A549 (cell line): ENCODE measurements around the gene MS4A4E. TPM values are rescaled to one million over a fixed set of nuclear protein-coding genes. Genes with fewer than 3 reads are reported as not detected.
"Not testable (repeated sequence)": the region's sequence is repeated elsewhere in the genome, so short reads cannot be mapped to it uniquely, and the experiment has no call there.

Experiments used
- ATAC-seq, 2 experiments: fragments of 200-7000 bp in 1 of 2; fragments of >200 bp in 1 of 2; cut with Nextera tagmentation in 1 of 2; cut with Tn5 transposase in 1 of 2; 3 replicates each; pipeline versions ENCODE4 v1.8.0 to v1.9.1; 2018 to 2020; ENCODE audit warnings: mild to moderate bottlenecking in 1 of 2, moderate library complexity in 1 of 2
- CTCF ChIA-PET: fragments of 300-600 bp; sonication (Branson Sonifier 250); formaldehyde crosslinking; extraction: SDS; loops from one replicate; lab custom pipeline; 2021; ENCODE audit warnings: antibody characterized with exemption, inconsistent platforms; lab: Yijun Ruan, JAX
- POLR2A ChIA-PET: fragments of 350-600 bp; formaldehyde crosslinking; extraction: SDS; loops from one replicate; lab custom pipeline; 2021; ENCODE audit warnings: antibody characterized with exemption, inconsistent platforms; lab: Yijun Ruan, JAX
- DNase-seq, 2 experiments: peaks; one replicate each; pipeline versions ENCODE4 v3.0.0 to v3.0.0-alpha.2; 2011 to 2016; ENCODE audit warnings: low read depth in 1 of 2, low spot score in 1 of 2
- FAIRE-seq: peaks from 2 replicates; lab custom pipeline; 2011; peaks lifted over from hg19 to GRCh38; lab: Jason Lieb, UNC
- H3K27ac ChIP-seq, 2 experiments: fragments of >200 bp; sonication (Bioruptor Twin); formaldehyde crosslinking; 3 replicates each; pipeline ENCODE4 v1.5.1; 2016 to 2017
- H3K4me1 ChIP-seq: fragments of >200 bp; sonication (Bioruptor Twin); formaldehyde crosslinking; 3 replicates; pipeline ENCODE4 v1.6.1; 2016
- H3K4me2 ChIP-seq: fragments of >200 bp; sonication (Bioruptor Twin); formaldehyde crosslinking; 3 replicates; pipeline ENCODE4 v1.6.1; 2016
- H3K4me3 ChIP-seq: fragments of >200 bp; sonication (Bioruptor Twin); formaldehyde crosslinking; 3 replicates; pipeline ENCODE4 v1.5.1; 2016
- H3K9me3 ChIP-seq: fragments of >200 bp; sonication (Bioruptor Twin); formaldehyde crosslinking; 3 replicates; pipeline ENCODE4 v1.6.1; 2016
- BHLHE40 ChIP-seq: IDR thresholded peaks from 2 replicates; pipeline ENCODE4 v1.6.1; 2012; ENCODE audit warnings: low read depth, low read length, inconsistent platforms
- CBX8 ChIP-seq: fragments of 200-600 bp; sonication (generic); IDR thresholded peaks from 2 replicates; pipeline ENCODE4 v1.6.1; 2016
- CHD4 ChIP-seq: fragments of 200-600 bp; sonication (generic); IDR thresholded peaks from 2 replicates; pipeline ENCODE4 v1.6.1; 2016; ENCODE audit warnings: antibody characterized with exemption, mild to moderate bottlenecking, borderline replicate concordance
- EP300 ChIP-seq, 2 experiments: fragments of >200 bp; sonication (Bioruptor Twin); formaldehyde crosslinking; IDR thresholded peaks; 2 replicates in 1 of 2; 3 replicates in 1 of 2; pipeline ENCODE4 v1.6.1; 2016 to 2017
- ESRRA ChIP-seq: fragments of 150-350 bp; IDR thresholded peaks from 2 replicates; pipeline ENCODE4 v1.6.1; 2014; ENCODE audit warnings: mild to moderate bottlenecking, low read length, borderline replicate concordance
- GATA3 ChIP-seq: IDR thresholded peaks from 2 replicates; pipeline ENCODE4 v1.6.1; 2012; ENCODE audit warnings: borderline replicate concordance
- HDAC2 ChIP-seq: fragments of 200-600 bp; sonication (generic); IDR thresholded peaks from 2 replicates; pipeline ENCODE4 v1.6.1; 2016
- HES2 ChIP-seq: fragments of >200 bp; sonication (Bioruptor Twin); formaldehyde crosslinking; IDR thresholded peaks from 2 replicates; pipeline ENCODE4 v1.6.1; 2016
- HEYL ChIP-seq: fragments of 250-450 bp; sonication (Bioruptor Pico); IDR thresholded peaks from 2 replicates; pipeline ENCODE4 v1.8.0; 2021; ENCODE audit warnings: mild to moderate bottlenecking, moderate library complexity
- HOXA7 ChIP-seq: fragments of 250-450 bp; sonication (Bioruptor Pico); IDR thresholded peaks from 2 replicates; pipeline ENCODE4 v1.5.0; 2020; ENCODE audit warnings: mild to moderate bottlenecking, moderate library complexity
- JUN ChIP-seq, 2 experiments: fragments of >200 bp; sonication (Bioruptor Twin); formaldehyde crosslinking; IDR thresholded peaks; 2 replicates in 1 of 2; 3 replicates in 1 of 2; pipeline ENCODE4 v1.6.1; 2016 to 2017
- MAX ChIP-seq: IDR thresholded peaks from 2 replicates; pipeline ENCODE4 v1.6.1; 2012
- MYC ChIP-seq: IDR thresholded peaks from 2 replicates; pipeline ENCODE4 v1.6.1; 2012; ENCODE audit warnings: mild to moderate bottlenecking, inconsistent platforms, low read length, improper control_type of control experiment, borderline replicate concordance
- NPAS2 ChIP-seq: fragments of 250-450 bp; sonication (Bioruptor Pico); IDR thresholded peaks from 2 replicates; pipeline ENCODE4 v1.8.0; 2022; ENCODE audit warnings: mild to moderate bottlenecking, moderate library complexity, borderline replicate concordance
- PHF8 ChIP-seq: fragments of 200-600 bp; sonication (generic); IDR thresholded peaks from 2 replicates; pipeline ENCODE4 v1.6.1; 2016; ENCODE audit warnings: low read depth, mild to moderate bottlenecking, antibody characterized with exemption, moderate library complexity, borderline replicate concordance
- POLR2AphosphoS2 ChIP-seq: conservative IDR thresholded peaks from 2 replicates; pipeline ENCODE4 v1.6.1; 2012; ENCODE audit warnings: low read length, improper control_type of control experiment, inconsistent platforms
- RFX5 ChIP-seq: fragments of 450-650 bp; IDR thresholded peaks from 2 replicates; pipeline ENCODE4 v1.7.1; 2014; ENCODE audit warnings: antibody characterized with exemption, mild to moderate bottlenecking, moderate library complexity
- ZFP36 ChIP-seq: fragments of 450-650 bp; IDR thresholded peaks from 2 replicates; pipeline ENCODE4 v1.6.1; 2014; ENCODE audit warnings: borderline replicate concordance; ENCODE audit not compliant: partially characterized antibody
- ZNF302 ChIP-seq: fragments of 250-450 bp; sonication (Bioruptor Pico); IDR thresholded peaks from 2 replicates; pipeline ENCODE4 v1.9.0; 2021; ENCODE audit warnings: inconsistent platforms, mild to moderate bottlenecking, moderate library complexity
- whole genome bisulfite sequencing: methylation state at CpG from one replicate; pipeline ENCODE4 v1.1.6; 2017; ENCODE audit errors: missing lambda C conversion rate; 5-methylcytosine and 5-hydroxymethylcytosine counted together
- polyA plus RNA-seq, 4 experiments: library from polyadenylated mRNA; depleted of rRNA in 3 of 4; stranded (reverse); fragments of >200 nt; fragmentation: RNase III in 1 of 4; extraction: RNeasy Plus Mini Kit Qiagen cat#74134 plus additional on column Dnase treatment in 1 of 4; gene quantifications; 2 replicates in 3 of 4; 3 replicates in 1 of 4; pipeline ENCODE4 v1.2.3, GENCODE V29; 2011 to 2017
- small RNA-seq, 6 experiments: library from RNA; depleted of rRNA; stranded (forward); fragments of <200 nt; gene quantifications; one replicate each; pipeline ENCODE3, GENCODE V24; 2012

Gene MS4A4E
- polyA plus RNA-seq, 2 of the 4 experiments (the other 2 are of a cell fraction): not detected

DNA sequence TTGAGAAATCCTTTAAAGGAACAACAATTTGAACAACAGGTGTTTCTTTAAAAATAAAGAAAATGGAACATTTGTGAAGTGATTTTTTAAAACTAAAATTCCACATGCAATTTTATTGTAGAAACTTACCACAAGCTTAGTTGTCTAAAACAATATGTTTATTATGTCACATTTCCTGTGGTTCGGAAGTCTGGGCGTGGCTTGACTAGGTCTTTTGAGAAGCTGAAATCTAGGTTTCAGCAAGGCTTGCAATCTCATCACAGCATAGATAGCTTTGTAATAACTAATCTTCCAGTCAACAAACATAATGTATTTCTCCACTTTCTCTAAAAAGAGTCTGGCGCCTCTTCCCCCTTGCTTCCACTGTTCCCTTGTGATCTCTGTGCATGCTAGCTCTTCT, 87.0 kb downstream of the MS4A4E start:
- DNase-seq (no peak), ATAC-seq (no peak), FAIRE-seq (no peak)
- Histone ChIP-seq H3K9me3 (no peaks in the 10 kb centered on the region), H3K4me3 (no peak overlapping the region), H3K4me2 (no peak overlapping the region), H3K4me1 (no peaks in the 10 kb centered on the region), H3K27ac (no peak overlapping the region)
- ChIA-PET POLR2A (no interaction called here), CTCF (no interaction called here)
- no peak for TF ChIP-seq CBX8
- no peak for TF ChIP-seq BHLHE40
- no peak for TF ChIP-seq HDAC2
- TF ChIP-seq EP300 (IDR thresholded peaks at IDR 0.05): no peak
- TF ChIP-seq GATA3: no peak
- no peak for TF ChIP-seq PHF8
- TF ChIP-seq HOXA7 (CRISPR knock-in tag): no peak
- no peak for TF ChIP-seq CHD4
- TF ChIP-seq JUN (IDR thresholded peaks at IDR 0.05): no peak
- TF ChIP-seq NPAS2: no peak
- no peak for TF ChIP-seq HES2
- no peak for TF ChIP-seq POLR2AphosphoS2
- TF ChIP-seq HEYL (CRISPR knock-in tag): no peak
- TF ChIP-seq ZFP36: no peak
- TF ChIP-seq MYC: no peak
- no peak for TF ChIP-seq ESRRA
- WGBS: 34% methylated on average over 3 of the region's 3 CpGs

GRCh38 chr11:60152727-60153126, 90.2 kb downstream of the MS4A4E start:
- POLR2A ChIA-PET, FAIRE-seq, ATAC-seq, H3K4me1 ChIP-seq, H3K27ac ChIP-seq, H3K4me3 ChIP-seq, H3K4me2 ChIP-seq, H3K9me3 ChIP-seq, CTCF ChIA-PET, DNase-seq: not testable (repeated sequence)

GRCh38 chr11:60150279-60150678, 92.7 kb downstream of the MS4A4E start:
- DNase-seq (no peak), ATAC-seq (no peak)
- H3K9me3 ChIP-seq: no peaks in the 10 kb centered on the region
- H3K27ac ChIP-seq: no peak overlapping the region
- H3K4me1 ChIP-seq: no peaks in the 10 kb centered on the region
- no peak overlapping the region for H3K4me2 ChIP-seq
- CTCF ChIA-PET: no interaction called here
- WGBS: 0% methylated on average over 1 of the region's 1 CpG
- TF ChIP-seq ZNF302 (CRISPR knock-in tag): no peak
- TF ChIP-seq RFX5: no peak
- TF ChIP-seq MAX: no peak
- no peak for TF ChIP-seq PHF8
- TF ChIP-seq, all 56 proteins: peak for 0
- FAIRE-seq: no peak
- H3K4me3 ChIP-seq: no peak overlapping the region
- POLR2A ChIA-PET: no interaction called here

Small RNA genes within 50 kb of the gene (small RNA-seq; reads per million reads assigned to genes)
- 0 reads per million in 6 experiments for gene MIR6503

Other genes with a start within 250 kb of the MS4A4E start
- not detected in 2 replicates for gene OOSP4B, start 226.0 kb downstream of the MS4A4E start, polyA plus RNA-seq (2011; rRNA removed)
- not detected in 3 replicates for gene OOSP4B, start 226.0 kb downstream of the MS4A4E start, polyA plus RNA-seq (2017; fragmentation: RNase III; extraction: RNeasy Plus Mini Kit Qiagen cat#74134 plus additional on column Dnase treatment)
- not detected in 2 replicates for gene OOSP2, start 202.7 kb downstream of the MS4A4E start, polyA plus RNA-seq (2011; rRNA removed)
- gene OOSP2, start 202.7 kb downstream of the MS4A4E start, polyA plus RNA-seq (2017; fragmentation: RNase III; extraction: RNeasy Plus Mini Kit Qiagen cat#74134 plus additional on column Dnase treatment): not detected in 3 replicates
- not detected in 2 replicates for gene MS4A3, start 186.5 kb downstream of the MS4A4E start, polyA plus RNA-seq (2011; rRNA removed)
- not detected in 3 replicates for gene MS4A3, start 186.5 kb downstream of the MS4A4E start, polyA plus RNA-seq (2017; fragmentation: RNase III; extraction: RNeasy Plus Mini Kit Qiagen cat#74134 plus additional on column Dnase treatment)
- gene MS4A2, start 154.5 kb downstream of the MS4A4E start, polyA plus RNA-seq (2011; rRNA removed): not detected in 2 replicates
- gene MS4A2, start 154.5 kb downstream of the MS4A4E start, polyA plus RNA-seq (2017; fragmentation: RNase III; extraction: RNeasy Plus Mini Kit Qiagen cat#74134 plus additional on column Dnase treatment): not detected in 3 replicates
- gene MS4A6A, start 60.1 kb downstream of the MS4A4E start, polyA plus RNA-seq (2011; rRNA removed): not detected in 2 replicates
- gene MS4A6A, start 60.1 kb downstream of the MS4A4E start, polyA plus RNA-seq (2017; fragmentation: RNase III; extraction: RNeasy Plus Mini Kit Qiagen cat#74134 plus additional on column Dnase treatment): not detected in 3 replicates
- not detected in 2 replicates for gene MS4A4A, start 37.5 kb upstream of the MS4A4E start, polyA plus RNA-seq (2011; rRNA removed)
- not detected in 3 replicates for gene MS4A4A, start 37.5 kb upstream of the MS4A4E start, polyA plus RNA-seq (2017; fragmentation: RNase III; extraction: RNeasy Plus Mini Kit Qiagen cat#74134 plus additional on column Dnase treatment)
- not detected in 2 replicates for gene MS4A6E, start 84.1 kb upstream of the MS4A4E start, polyA plus RNA-seq (2011; rRNA removed)
- not detected in 3 replicates for gene MS4A6E, start 84.1 kb upstream of the MS4A4E start, polyA plus RNA-seq (2017; fragmentation: RNase III; extraction: RNeasy Plus Mini Kit Qiagen cat#74134 plus additional on column Dnase treatment)
- gene MS4A7, start 135.4 kb upstream of the MS4A4E start, polyA plus RNA-seq (2011; rRNA removed): not detected in 2 replicates
- gene MS4A7, start 135.4 kb upstream of the MS4A4E start, polyA plus RNA-seq (2017; fragmentation: RNase III; extraction: RNeasy Plus Mini Kit Qiagen cat#74134 plus additional on column Dnase treatment): not detected in 3 replicates
- gene MS4A14, start 153.3 kb upstream of the MS4A4E start, polyA plus RNA-seq (2011; rRNA removed): not detected in 2 replicates
- gene MS4A14, start 153.3 kb upstream of the MS4A4E start, polyA plus RNA-seq (2017; fragmentation: RNase III; extraction: RNeasy Plus Mini Kit Qiagen cat#74134 plus additional on column Dnase treatment): not detected in 3 replicates
- not detected in 2 replicates for gene MS4A5, start 186.4 kb upstream of the MS4A4E start, polyA plus RNA-seq (2011; rRNA removed)
- gene MS4A5, start 186.4 kb upstream of the MS4A4E start, polyA plus RNA-seq (2017; fragmentation: RNase III; extraction: RNeasy Plus Mini Kit Qiagen cat#74134 plus additional on column Dnase treatment): not detected in 3 replicates
- gene MS4A1, start 212.7 kb upstream of the MS4A4E start, polyA plus RNA-seq (2011; rRNA removed): not detected in 2 replicates
- not detected in 3 replicates for gene MS4A1, start 212.7 kb upstream of the MS4A4E start, polyA plus RNA-seq (2017; fragmentation: RNase III; extraction: RNeasy Plus Mini Kit Qiagen cat#74134 plus additional on column Dnase treatment)
- gene MS4A12, start 249.6 kb upstream of the MS4A4E start, polyA plus RNA-seq (2011; rRNA removed): not detected in 2 replicates
- not detected in 3 replicates for gene MS4A12, start 249.6 kb upstream of the MS4A4E start, polyA plus RNA-seq (2017; fragmentation: RNase III; extraction: RNeasy Plus Mini Kit Qiagen cat#74134 plus additional on column Dnase treatment)